ENCODE measurements around the gene CD109. TPM values are rescaled to one million over a fixed set of nuclear protein-coding genes. Genes with fewer than 3 reads are reported as not detected.
"Not testable (repeated sequence)": the region's sequence is repeated elsewhere in the genome, so short reads cannot be mapped to it uniquely, and the experiment has no call there.

The CD109 gene
- total RNA-seq, 1 donor from 2014 or later, result 22.4 TPM

GRCh38 chr6:73725192-73725591, 29.2 kb downstream of the CD109 start:
- DNase-seq (ENCODE audit: low read depth, low spot score), result not testable (repeated sequence)

- DNase-seq (ENCODE audit: low read depth, low spot score), result no peak
Measured at GRCh38 chr6:73727114-73727513, 31.1 kb downstream of the CD109 start.

DNA sequence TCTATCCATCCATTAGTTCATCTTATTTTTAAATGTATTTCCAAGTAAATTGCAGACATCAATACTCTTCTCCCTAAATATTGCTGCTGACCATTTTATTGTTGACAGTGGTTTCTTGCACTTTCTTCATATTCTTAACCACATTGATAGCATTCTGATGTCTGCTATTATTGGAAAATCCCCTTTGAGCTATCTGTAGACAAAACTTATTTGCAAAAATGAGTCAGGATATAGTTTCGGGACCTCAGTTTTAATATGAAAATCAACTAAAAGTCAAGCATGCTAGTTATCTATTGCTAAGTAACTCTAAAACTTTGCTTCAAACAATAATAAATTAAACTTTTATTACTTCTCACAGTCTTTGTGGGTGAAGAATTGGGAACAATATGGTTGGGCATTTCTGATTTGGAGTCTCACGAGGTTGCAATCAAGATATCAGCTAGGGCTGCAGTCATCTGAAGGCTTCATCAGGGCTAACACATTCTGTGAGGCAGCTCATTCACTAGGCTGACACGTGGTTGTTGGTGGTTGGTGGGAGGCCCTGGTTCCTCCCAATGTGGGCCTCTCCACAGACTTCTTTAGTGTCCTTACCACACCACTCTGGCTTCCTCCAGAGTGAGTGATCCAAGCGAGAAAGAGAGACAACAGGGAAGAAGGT, 32.7 kb downstream of the CD109 start:
- DNase-seq (ENCODE audit: low read depth, low spot score), result no peak

GRCh38 chr6:73731285-73731684, 35.3 kb downstream of the CD109 start:
- no peak for DNase-seq (ENCODE audit: low read depth, low spot score)

GRCh38 chr6:73732845-73733675, 37.1 kb downstream of the CD109 start:
- peak; percentile 36 for DNase-seq (ENCODE audit: low read depth, low spot score)

GRCh38 chr6:73733791-73734190, 37.8 kb downstream of the CD109 start:
- no peak for DNase-seq (ENCODE audit: low read depth, low spot score)

- DNase-seq (ENCODE audit: low read depth, low spot score), result no peak
Measured at GRCh38 chr6:73734832-73735453, 38.9 kb downstream of the CD109 start.

DNA sequence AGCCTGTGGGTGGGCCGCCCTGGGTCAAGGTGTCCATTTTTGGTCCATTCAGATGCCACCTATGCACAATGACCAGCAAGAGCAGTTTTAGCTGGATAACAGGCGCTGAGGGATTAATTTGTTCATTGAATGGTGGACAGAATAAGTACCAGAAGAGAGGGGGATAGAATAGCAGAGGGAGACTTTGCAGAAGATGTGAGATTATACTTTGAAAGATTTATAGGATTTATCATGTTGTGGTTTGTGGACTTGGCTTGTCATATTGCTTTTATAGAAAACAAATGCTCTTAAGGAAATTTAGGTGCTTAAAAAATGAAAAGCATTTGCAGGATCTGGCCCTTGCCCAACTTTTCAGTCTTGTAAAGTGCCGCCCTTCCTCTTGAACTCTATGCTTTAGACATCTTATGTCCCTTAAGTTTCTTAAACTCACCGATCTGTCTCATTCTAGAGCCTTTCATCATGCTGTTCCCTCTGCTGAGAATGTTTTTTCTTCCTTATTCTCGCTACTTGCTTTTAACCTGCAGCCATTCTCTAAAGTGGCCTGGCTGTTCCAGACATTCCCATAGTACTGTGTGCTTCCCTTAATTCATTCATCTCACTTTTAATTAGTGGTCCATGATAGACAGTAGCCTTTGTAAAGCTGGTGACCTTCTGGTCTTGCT, 42.5 kb downstream of the CD109 start:
- no peak for DNase-seq (ENCODE audit: low read depth, low spot score)

GRCh38 chr6:73739096-73739495, 43.1 kb downstream of the CD109 start:
- DNase-seq (ENCODE audit: low read depth, low spot score), result peak; percentile 17

DNA sequence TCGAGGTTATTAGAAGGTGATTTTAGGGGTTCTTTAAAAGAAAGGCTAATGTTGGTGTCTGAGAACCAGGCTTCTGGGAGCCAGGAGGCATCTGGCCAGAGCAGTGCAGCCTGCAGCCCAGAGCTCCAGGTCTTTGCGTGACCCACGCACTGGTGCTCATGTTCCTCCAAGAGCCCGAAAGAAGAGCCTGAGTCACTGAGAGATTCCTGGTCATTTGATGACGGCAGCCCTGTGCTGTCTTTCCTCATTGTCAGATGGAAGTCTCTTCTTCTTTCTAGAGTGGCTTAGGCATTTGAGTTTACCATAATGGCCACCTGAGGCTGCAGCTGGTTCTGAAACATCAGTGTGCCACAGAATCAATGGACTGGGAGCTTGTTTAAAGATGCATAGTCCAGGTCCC, 46.4 kb downstream of the CD109 start:
- no peak for DNase-seq (ENCODE audit: low read depth, low spot score)

- DNase-seq (ENCODE audit: low read depth, low spot score), result no peak
Measured at GRCh38 chr6:73743081-73743480, 47.1 kb downstream of the CD109 start.

DNA sequence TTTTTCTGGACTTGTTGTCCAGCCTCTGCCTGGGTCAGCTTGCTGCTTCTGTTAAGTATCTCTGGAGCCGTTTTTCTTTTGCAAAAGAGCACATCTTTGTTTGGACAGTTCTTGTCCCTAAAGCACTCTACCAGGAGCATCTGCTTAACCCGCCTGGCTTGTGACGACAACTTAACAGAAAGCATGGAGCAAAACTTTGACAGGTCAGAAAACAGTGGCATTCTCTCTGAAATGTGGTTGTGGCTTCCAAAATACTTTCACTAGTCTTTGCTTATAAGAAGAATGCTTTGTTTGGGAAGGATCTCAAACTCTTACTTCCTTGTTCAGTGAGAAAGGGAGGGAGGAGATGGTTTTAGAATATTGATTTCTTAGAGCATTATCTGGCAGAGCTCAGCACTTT, 47.6 kb downstream of the CD109 start:
- no peak for DNase-seq (ENCODE audit: low read depth, low spot score)

DNA sequence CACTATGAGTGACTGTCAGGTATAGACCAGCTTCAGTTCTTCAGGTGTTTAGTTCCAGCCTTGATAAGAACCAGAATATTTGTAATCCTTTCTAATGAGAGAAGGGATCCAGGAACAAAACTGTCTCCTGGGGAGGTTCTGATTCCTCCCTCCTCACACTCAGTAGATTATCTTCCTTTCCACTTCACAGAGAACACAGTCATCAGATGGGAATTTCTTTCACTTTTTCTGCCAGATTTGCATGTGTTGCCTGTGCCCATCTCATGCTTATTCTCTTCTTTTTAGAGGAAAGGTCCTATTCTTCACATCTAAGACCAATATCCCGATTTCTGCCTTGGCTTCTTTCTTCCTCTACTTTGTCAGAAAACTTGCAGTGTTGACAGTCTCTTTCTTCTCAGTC, 50.8 kb downstream of the CD109 start:
- no peak for DNase-seq (ENCODE audit: low read depth, low spot score)

DNA sequence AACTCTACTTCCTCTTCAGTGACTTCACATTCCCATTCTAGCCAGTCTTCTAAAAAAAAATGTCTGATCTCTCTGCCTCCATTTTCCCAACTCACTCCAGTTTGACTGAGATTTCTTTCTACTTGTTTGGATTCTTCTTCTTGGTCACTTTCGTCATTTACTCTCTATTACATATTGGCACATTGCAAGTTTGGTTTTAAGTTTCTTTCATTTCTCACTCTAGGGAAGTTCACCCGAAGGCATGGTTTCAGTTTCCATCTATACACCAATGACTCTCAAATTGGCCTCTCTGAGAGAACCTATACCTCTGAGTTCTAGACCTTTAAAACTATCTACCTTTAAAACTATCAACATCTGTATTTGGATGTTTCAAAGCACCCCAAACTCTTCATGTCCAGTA, 51.3 kb downstream of the CD109 start:
- DNase-seq (ENCODE audit: low read depth, low spot score), result no peak

DNA sequence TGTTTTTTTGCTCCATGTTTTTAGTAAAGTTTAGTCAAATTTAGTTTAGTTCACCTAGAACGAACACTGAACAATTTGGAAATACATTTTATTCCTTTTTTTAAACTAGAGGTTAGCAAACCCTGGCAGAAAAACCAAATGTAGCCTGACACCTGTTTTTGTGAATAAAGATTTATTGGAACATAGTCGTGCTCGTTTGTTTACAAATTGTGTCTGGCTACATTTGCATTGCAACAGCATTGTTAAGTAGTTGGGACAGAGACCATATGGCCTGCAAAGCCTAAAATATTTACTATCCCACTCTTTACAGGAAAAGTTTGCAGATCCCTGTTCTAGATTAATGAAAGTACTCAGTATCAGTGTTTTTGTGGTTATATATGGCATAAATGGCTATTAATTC, 56.9 kb downstream of the CD109 start:
- no peak for DNase-seq (ENCODE audit: low read depth, low spot score)

GRCh38 chr6:73766040-73766439, 70.0 kb downstream of the CD109 start:
- no peak for DNase-seq (ENCODE audit: low read depth, low spot score)

- no peak for DNase-seq (ENCODE audit: low read depth, low spot score)
Measured at GRCh38 chr6:73768558-73768957, 72.6 kb downstream of the CD109 start.

- no peak for DNase-seq (ENCODE audit: low read depth, low spot score)
Measured at GRCh38 chr6:73769976-73770375, 74.0 kb downstream of the CD109 start.

- DNase-seq (ENCODE audit: low read depth, low spot score), result peak; percentile 69
Measured at GRCh38 chr6:73774311-73774774, 78.3 kb downstream of the CD109 start.

GRCh38 chr6:73779943-73780342, 83.9 kb downstream of the CD109 start:
- no peak for DNase-seq (ENCODE audit: low read depth, low spot score)

- no peak for DNase-seq (ENCODE audit: low read depth, low spot score)
Measured at GRCh38 chr6:73782911-73783310, 86.9 kb downstream of the CD109 start.
